ENCODE measurements around the gene TMEM169. TPM values are rescaled to one million over a fixed set of nuclear protein-coding genes. Genes with fewer than 3 reads are reported as not detected.
"Not testable (repeated sequence)": the region's sequence is repeated elsewhere in the genome, so short reads cannot be mapped to it uniquely, and the experiment has no call there.

Gene TMEM169
- total RNA-seq, 1 donor from 2014 or later, result 166 TPM

DNA sequence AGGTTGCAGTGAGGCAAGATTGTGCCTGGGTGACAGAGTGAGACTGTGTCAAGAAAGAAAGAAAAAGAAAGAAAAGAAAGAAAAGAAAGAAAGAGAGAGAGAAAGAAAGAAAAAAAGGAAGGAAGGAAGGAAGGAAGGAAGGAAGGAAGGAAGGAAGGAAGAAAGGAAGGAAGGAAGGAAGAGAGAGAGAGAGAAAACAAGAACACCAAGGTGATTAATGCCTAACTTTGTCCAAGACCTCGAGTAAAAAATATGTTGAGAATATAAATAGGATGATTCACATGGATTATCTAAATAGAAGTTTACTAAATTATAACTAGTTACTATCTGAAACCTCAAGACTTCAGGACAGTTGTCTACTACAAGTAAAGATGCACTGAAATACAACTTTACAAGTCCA is 7.3 kb upstream of the TMEM169 start:
- no peak overlapping the region for H3K4me3 Mint-ChIP-seq (ENCODE audit: unreplicated experiment)
- H3K4me1 Mint-ChIP-seq (ENCODE audit: low read depth, unreplicated experiment), result peaks cover 16% of the 10 kb centered on the region
- no peak for DNase-seq
- no peak overlapping the region for H3K27ac Mint-ChIP-seq (ENCODE audit: unreplicated experiment)
- no peaks in the 10 kb centered on the region for H3K36me3 Mint-ChIP-seq (ENCODE audit: unreplicated experiment)
- H3K9me3 Mint-ChIP-seq (ENCODE audit: unreplicated experiment), result peaks cover 2% of the 10 kb centered on the region
- TF ChIP-seq, protein P1, sequence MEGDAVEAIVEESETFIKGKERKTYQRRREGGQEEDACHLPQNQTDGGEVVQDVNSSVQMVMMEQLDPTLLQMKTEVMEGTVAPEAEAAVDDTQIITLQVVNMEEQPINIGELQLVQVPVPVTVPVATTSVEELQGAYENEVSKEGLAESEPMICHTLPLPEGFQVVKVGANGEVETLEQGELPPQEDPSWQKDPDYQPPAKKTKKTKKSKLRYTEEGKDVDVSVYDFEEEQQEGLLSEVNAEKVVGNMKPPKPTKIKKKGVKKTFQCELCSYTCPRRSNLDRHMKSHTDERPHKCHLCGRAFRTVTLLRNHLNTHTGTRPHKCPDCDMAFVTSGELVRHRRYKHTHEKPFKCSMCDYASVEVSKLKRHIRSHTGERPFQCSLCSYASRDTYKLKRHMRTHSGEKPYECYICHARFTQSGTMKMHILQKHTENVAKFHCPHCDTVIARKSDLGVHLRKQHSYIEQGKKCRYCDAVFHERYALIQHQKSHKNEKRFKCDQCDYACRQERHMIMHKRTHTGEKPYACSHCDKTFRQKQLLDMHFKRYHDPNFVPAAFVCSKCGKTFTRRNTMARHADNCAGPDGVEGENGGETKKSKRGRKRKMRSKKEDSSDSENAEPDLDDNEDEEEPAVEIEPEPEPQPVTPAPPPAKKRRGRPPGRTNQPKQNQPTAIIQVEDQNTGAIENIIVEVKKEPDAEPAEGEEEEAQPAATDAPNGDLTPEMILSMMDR (IDR thresholded peaks at IDR 0.05; ENCODE audit: partially characterized antibody, unreplicated experiment), result no peak
- H3K27me3 Mint-ChIP-seq (ENCODE audit: unreplicated experiment), result peaks cover 1% of the 10 kb centered on the region

DNA sequence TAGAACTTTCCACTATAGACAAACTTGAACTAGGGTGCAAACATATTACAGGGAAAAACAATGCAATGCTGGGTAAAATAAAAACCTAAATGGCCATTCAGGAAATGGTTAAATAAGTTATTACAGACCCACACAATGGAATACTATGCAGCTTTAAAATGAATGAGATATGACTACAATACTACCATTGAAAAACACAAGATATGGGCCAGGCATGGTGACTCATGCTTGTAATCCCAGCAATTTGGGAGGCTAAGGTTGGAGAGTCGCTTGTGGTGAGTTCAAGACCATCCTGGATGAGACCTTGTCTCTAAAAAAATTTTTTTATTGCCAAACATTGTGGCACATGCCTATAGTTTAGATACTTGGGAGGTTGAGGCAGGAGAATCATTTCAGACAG is 6.9 kb upstream of the TMEM169 start:
- DNase-seq, result no peak
- Mint-ChIP-seq H3K4me3 (ENCODE audit: unreplicated experiment) (no peak overlapping the region), H3K4me1 (ENCODE audit: low read depth, unreplicated experiment) (peaks cover 16% of the 10 kb centered on the region), H3K36me3 (ENCODE audit: unreplicated experiment) (no peaks in the 10 kb centered on the region), H3K9me3 (ENCODE audit: unreplicated experiment) (peaks cover 2% of the 10 kb centered on the region), H3K27ac (ENCODE audit: unreplicated experiment) (no peak overlapping the region), H3K27me3 (ENCODE audit: unreplicated experiment) (peaks cover 1% of the 10 kb centered on the region)
- TF ChIP-seq, protein P1 (IDR thresholded peaks at IDR 0.05; ENCODE audit: partially characterized antibody, unreplicated experiment), result no peak

DNA sequence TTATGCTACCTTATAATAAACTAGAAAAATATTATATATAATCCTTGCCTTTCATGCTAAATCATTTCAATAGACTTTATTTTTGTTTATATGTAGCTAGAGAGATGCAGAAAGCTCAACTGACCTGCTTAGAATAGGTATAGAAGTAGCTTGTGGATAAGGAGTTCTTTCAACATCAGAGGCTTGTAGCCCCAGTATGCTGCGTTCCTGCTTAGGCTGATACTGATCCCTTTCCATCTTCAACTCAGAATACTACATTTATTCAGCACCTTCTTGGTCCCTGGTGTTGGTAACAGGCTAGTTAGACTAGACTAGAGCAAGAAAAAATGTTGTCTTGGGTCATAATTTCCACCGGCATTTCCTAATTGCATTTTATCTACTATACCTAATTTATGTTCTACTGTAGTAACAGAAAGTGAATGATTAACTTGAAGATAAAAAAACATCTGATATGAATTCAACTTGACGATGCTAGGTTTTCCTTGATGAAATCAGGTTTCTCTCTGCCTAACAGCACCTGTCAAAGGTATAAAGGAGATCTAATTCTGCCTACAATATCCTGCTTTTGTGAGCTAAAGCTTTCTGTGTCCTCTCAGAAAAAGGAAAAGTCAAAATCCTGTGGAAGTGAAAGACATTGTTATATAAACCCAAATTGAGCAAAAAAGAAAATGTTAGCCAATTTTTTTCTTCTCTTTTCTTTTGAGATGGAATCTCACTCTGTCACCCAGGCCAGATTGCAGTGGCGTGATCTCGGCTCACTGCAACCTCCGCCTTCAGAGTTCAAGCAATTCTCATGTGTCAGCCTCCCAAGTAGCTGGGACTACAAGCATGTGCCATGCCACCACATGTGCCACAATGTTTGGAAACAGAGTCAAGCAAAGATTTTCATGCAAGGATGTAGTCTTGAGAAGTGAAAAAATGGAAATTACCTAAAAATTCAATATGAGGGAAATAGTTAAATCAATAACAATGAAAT is 5.9 kb upstream of the TMEM169 start:
- H3K9me3 Mint-ChIP-seq (ENCODE audit: unreplicated experiment), result peaks cover 2% of the 10 kb centered on the region
- peaks cover 1% of the 10 kb centered on the region for H3K27me3 Mint-ChIP-seq (ENCODE audit: unreplicated experiment)
- H3K27ac Mint-ChIP-seq (ENCODE audit: unreplicated experiment), result no peak overlapping the region
- DNase-seq, result no peak
- no peak overlapping the region for H3K4me3 Mint-ChIP-seq (ENCODE audit: unreplicated experiment)
- TF ChIP-seq, protein P1 (IDR thresholded peaks at IDR 0.05; ENCODE audit: partially characterized antibody, unreplicated experiment), result no peak
- peaks cover 18% of the 10 kb centered on the region for H3K4me1 Mint-ChIP-seq (ENCODE audit: low read depth, unreplicated experiment)
- no peaks in the 10 kb centered on the region for H3K36me3 Mint-ChIP-seq (ENCODE audit: unreplicated experiment)

DNA sequence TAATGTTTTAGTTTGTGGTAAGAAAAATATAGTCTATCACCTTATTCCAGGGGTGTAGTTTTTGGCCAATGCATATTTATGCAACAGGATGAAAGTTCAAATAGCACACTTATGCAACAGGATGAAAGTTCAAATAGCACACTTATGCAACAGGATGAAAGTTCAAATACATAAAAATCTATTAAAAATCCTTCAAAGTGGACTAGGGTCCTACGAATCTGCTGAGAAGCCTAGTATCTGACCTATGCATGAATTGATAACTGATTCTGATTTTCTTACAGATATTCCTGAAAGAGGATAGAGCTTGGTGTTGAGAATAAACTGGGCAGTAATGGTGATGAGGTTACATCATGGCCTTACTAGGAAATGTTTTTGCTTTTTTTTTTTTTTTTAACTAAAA is 2.9 kb upstream of the TMEM169 start:
- peaks cover 15% of the 10 kb centered on the region for H3K27me3 Mint-ChIP-seq (ENCODE audit: unreplicated experiment)
- TF ChIP-seq, protein P1 (IDR thresholded peaks at IDR 0.05; ENCODE audit: partially characterized antibody, unreplicated experiment), result no peak
- H3K9me3 Mint-ChIP-seq (ENCODE audit: unreplicated experiment), result peaks cover 20% of the 10 kb centered on the region
- H3K4me3 Mint-ChIP-seq (ENCODE audit: unreplicated experiment), result no peak overlapping the region
- H3K36me3 Mint-ChIP-seq (ENCODE audit: unreplicated experiment), result no peaks in the 10 kb centered on the region
- peaks cover 8% of the 10 kb centered on the region for H3K4me1 Mint-ChIP-seq (ENCODE audit: low read depth, unreplicated experiment)
- DNase-seq, result no peak
- no peak overlapping the region for H3K27ac Mint-ChIP-seq (ENCODE audit: unreplicated experiment)

DNA sequence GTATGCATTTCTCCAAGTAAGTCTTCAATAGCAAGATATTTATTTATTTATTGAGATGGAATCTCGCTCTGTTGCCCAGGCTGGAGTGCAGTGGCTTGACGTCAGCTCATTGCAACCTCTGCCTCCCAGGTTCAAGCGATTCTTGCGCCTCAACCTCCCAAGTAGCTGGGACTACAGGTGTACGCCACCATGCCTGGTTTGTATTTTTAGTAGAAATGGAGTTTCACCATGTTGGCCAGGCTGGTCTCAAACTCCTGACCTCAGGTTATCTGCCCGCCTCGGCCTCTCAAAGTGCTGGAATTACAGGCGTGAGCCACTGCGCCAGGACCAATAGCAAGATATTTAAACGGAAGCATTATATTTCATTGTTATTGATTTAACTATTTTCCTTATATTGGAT is 1.7 kb upstream of the TMEM169 start:
- H3K4me1 Mint-ChIP-seq (ENCODE audit: low read depth, unreplicated experiment), result peaks cover 15% of the 10 kb centered on the region
- not testable (repeated sequence) for DNase-seq; H3K27ac Mint-ChIP-seq (ENCODE audit: unreplicated experiment); H3K4me3 Mint-ChIP-seq (ENCODE audit: unreplicated experiment); H3K36me3 Mint-ChIP-seq (ENCODE audit: unreplicated experiment)
- peaks cover 21% of the 10 kb centered on the region for H3K27me3 Mint-ChIP-seq (ENCODE audit: unreplicated experiment)
- H3K9me3 Mint-ChIP-seq (ENCODE audit: unreplicated experiment), result peaks cover 29% of the 10 kb centered on the region

Data from glutamatergic neuron (in vitro differentiated cells).